ENCODE data around the gene SLC16A11. TPM values are rescaled to one million over a fixed set of nuclear protein-coding genes. Genes with fewer than 3 reads are reported as not detected.
A peak's percentile ranks its signal among the peaks of the same experiment; 100 is the strongest.

SLC16A11 gene
- total RNA-seq, 1 donor from 2014 or later: not detected

DNA sequence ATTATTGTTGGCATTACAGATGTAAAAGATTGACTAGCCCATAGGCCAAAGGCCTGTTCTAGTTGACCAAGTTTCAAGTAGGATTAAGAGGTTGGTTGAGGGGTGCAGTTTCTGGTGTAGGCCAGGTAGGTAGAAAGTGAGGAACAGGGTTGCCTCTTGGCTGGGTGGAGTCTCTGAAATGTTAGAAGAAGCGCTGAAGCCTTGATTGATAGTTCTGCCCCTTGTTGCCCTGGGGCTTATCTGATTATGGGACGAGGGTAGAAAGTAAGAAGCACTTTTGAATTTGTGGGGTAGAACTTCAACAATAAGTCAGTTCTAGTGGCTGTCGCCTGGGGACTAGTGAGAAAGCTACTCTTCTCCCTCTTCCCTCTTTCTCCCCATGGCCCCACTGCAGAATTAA, 14.8 kb downstream of the SLC16A11 start:
- FAIRE-seq: no peak
- no peak for DNase-seq (ENCODE audit: low spot score in 2 of 2)

DNA sequence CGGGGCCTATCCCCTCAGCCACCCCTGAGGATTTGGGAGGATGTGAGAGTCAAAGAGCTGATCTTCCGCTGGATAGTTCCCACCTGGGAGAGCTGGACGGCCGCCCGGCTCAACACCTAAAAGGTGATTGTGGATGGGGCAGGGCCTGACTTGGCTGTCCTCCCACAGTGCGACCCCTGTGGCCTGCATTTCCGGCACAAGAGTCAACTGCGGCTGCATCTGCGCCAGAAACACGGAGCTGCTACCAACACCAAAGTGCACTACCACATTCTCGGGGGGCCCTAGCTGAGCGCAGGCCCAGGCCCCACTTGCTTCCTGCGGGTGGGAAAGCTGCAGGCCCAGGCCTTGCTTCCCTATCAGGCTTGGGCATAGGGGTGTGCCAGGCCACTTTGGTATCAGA, 16.6 kb downstream of the SLC16A11 start:
- DNase-seq (ENCODE audit: low spot score in 2 of 2) (no peak), FAIRE-seq (no peak)

DNA sequence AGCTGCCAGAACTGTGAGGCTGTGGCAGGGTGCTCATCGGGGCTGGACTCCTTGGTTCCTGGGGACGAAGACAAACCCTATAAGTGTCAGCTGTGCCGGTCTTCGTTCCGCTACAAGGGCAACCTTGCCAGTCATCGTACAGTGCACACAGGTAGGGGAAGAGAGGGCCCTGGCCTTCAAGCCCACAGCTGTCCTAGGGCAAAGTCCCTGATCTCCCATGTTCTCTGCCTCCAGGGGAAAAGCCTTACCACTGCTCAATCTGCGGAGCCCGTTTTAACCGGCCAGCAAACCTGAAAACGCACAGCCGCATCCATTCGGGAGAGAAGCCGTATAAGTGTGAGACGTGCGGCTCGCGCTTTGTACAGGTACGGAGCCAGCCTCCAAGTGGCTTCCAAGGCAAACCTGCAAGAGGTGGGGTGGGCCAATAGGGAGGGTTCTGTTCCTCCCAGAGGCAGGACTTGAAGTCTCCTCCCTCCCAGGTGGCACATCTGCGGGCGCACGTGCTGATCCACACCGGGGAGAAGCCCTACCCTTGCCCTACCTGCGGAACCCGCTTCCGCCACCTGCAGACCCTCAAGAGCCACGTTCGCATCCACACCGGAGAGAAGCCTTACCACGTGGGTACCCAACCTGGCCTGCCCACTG, 17.3 kb downstream of the SLC16A11 start:
- DNase-seq (ENCODE audit: low spot score in 2 of 2) (no peak), FAIRE-seq (no peak)

DNA sequence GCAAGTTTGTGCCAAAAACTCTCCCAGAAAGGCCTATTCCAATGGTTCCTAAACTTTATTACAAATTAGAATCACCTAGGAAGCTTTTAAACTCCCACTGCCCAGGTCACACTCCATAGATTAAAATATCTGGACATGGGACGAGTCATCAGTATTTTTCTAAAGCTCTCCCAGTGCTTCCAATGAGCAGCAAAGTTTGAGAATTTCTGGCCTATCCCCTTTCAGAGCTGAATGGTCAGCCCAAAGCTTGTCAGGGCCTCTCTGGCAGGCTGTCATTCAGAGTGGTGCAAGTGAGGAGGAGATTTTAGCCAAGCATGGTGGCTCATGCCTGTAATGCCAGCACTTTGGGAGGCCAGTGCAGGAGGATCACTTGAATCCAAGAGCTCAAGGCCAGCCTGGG, 18.6 kb downstream of the SLC16A11 start:
- DNase-seq (ENCODE audit: low spot score in 2 of 2) (no peak), FAIRE-seq (no peak)

DNA sequence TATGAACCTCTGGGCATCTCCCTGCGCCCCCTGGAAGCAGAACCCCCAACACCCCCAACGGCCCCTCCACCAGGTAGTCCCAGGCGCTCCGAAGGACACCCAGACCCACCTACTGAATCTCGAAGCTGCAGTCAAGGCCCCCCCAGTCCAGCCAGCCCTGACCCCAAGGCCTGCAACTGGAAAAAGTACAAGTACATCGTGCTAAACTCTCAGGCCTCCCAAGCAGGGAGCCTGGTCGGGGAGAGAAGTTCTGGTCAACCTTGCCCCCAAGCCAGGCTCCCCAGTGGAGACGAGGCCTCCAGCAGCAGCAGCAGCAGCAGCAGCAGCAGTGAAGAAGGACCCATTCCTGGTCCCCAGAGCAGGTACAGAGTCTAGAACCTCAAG, 19.5 kb downstream of the SLC16A11 start:
- no peak for FAIRE-seq
- DNase-seq (ENCODE audit: low spot score in 2 of 2): no peak

DNA sequence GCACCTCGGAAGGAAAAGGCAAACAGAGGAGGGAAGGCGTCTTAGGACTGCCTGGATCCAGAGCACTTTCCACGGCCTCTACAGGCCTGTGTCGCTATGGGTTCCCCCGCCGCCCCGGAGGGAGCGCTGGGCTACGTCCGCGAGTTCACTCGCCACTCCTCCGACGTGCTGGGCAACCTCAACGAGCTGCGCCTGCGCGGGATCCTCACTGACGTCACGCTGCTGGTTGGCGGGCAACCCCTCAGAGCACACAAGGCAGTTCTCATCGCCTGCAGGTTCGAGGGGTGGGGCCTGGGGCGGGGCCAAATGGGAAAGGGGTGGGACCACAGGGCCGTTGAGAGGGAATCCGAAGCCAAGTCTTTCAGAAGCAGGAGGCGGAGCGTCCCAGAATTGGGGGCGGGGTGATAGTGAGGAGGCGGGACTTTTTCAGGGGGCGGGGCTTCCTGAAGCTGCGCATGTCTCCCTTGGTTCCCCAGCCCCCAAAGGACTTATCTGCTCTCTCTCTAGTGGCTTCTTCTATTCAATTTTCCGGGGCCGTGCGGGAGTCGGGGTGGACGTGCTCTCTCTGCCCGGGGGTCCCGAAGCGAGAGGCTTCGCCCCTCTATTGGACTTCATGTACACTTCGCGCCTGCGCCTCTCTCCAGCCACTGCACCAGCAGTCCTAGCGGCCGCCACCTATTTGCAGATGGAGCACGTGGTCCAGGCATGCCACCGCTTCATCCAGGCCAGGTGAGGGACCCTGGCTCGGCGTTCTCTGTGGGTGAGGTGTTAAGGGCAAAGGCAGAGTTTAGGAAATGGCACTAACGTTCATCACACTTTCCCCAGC, 20.1 kb downstream of the SLC16A11 start:
- DNase-seq (ENCODE audit: low spot score in 2 of 2): peak; percentile 64 to 94
- FAIRE-seq: no peak

DNA sequence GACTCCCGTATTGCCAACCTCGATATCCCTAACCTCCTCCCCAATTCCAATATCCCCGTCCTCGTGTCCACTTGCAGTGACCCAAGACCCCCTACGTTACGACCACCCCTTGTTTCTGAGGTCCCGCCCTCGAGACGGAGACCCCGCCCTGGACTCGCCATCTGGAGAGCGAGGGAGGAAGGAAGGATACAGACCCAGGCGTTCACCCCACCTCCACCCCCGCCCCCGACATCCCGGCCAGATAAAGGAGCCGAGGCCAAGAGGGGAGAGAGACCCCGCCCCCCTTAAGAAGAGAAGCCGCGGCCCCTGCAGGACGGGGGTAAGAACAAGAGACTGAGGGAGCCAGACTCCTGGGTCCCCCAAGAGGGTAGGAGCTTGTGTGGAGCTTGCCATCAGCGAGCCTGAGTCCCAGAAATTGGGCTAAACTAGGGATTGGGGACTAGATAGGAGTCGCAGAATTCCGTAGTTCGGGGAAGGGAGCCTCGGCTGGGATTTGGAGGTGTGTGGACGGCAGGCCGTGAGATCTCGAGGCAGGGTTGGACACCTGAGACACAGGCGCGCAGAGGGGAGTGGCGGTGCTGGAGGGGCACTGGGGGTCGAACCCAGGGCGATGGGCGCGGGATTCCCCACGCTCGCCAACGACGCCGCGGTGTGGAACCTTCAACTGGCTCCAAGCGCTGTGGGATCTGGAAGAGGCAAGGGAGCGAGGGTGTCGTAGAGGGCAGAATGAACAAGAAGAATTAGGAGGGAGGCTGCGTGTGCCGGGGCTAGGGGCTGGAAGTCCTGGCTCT, 20.9 kb downstream of the SLC16A11 start, which contains the start of gene BCL6B:
Gene BCL6B, plus strand, starts transcription at position 270 of the 791 bp plus-strand sequence. CDS start 622 bp downstream, outside the sequence.
- FAIRE-seq (no peak), DNase-seq (ENCODE audit: low spot score in 2 of 2) (no peak)

DNA sequence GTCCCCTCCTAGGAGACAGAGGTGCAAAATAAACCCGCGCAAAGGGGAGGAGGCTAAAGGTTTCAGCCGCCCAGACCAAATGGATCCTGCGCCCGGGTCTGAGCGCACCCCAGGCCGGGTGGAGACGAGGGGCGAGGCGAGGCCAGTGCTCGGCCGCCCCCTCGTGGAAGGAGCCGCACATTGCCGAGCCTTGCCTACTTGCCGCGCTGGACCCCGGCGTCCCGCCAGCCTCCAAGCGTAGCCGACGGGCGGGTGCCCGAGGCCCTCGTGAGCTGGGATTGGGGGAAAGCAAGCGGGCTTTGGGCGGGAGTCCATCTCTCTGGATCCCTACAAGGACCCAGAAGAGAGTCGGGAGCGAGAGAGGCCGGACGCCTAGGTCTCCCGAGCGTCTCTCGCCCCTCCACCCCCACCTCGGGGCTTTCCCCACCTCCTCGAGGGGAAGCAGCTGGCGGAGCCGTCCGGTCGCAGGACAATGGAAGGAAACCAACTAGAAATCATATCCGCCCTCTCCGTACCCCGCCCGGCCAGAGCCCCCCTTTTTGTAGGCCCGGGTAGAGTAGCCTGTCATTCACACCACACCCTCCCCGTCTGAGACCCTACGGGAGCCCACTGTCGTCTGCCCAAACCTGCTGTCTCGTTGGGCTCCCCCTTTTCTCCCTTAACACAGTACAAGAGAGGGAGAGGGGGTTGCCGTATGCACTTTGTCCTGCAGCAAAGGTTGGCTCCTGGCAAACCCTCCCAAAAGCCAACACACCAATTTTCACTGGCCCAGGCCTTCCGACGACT, 21.7 kb downstream of the SLC16A11 start:
- peak; percentile 80 to 91 for DNase-seq (ENCODE audit: low spot score in 2 of 2)
- FAIRE-seq: no peak

DNA sequence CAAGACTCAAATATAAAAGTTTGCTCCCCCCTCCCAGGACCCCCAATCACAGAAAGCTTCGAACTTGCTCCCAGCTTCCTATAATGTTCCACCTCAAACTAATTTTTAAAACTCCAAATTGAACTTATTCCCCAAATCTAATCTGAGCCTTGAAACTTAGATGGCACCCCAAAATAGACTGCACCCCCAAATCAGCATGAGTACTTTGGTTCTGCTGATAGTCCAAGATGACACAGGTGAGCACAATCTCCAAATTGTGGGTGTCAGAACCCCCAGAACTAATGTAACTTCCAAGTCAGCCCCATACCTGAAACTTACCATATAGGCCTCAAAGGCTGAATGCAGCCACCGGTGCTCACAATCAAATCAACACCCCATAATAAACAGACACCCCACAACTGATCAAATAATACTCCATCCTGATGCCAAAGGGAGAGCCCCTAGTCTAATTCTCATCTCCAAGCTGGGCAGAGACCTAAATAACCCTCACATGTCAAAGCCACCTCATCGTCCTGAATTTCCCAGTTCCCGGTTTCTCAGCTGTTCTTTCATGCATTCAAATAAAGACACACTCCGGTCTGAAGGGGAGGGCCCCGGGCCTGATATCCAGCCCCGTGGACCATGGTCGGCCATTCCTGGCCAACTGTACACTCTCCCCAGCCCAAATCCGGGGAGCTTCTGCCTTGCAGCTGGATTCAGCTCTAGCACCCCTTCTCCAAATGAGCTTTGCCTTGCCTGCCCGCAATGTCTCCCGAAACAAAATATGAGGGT, 22.8 kb downstream of the SLC16A11 start:
- FAIRE-seq: no peak

DNA sequence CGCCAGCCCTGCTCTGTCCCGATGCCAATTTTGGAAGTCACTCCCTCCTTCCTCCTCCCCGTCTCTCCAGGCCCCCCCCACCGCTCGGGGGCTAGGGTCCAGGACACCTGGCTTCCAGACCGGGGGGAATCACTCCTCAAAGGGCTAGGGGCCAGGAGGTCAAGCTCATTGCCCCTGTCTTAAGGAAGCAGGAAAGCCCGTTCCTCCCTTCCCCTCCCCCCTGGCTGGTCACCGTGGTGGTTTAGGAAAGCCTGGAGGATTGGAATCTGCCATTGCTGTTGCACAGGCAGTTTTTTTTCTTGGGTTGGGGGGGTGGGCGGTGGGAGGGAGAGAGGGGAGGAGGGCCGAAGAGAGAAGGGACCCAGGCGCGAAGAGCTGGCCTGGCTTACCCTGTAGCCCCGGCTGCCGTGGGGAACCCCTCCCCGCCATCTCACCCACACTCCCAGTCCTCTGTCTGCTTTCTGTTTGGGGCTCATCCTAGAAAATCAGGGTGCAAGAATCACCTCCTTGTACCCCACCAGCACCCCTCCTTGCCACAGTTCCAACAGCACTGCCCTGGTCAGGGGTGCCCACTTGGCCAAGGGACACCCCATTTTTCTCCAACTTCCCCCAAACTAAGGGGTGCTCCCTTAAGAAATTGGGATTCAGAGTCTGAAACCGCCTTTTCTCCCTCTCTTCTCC, 23.9 kb downstream of the SLC16A11 start:
- FAIRE-seq: no peak

More for the DNA sequence above, 22.8 kb downstream of the SLC16A11 start:
- no peak for DNase-seq (ENCODE audit: low spot score in 2 of 2)

DNA sequence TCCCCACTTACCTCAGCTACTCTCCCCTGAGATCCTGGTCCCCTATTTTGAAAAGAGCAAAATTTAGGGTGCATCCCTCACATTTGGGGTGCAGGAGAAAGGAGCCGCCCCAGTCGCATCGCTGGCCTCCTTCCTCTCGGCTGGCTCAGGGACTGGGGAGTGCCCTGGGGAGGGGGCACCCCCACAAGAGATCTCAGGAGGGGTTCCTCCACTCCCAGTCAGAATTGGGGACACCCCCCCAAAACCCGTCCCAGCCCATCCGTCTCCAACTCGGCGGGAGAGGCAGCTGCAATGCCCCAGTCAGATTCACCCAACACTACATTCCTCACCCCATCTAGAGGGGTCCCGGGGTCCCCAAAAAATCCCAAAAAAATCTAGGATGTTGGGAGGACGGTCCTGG, 24.5 kb downstream of the SLC16A11 start:
- DNase-seq (ENCODE audit: low spot score in 2 of 2): no peak
- no peak for FAIRE-seq

More for the DNA sequence above, 23.9 kb downstream of the SLC16A11 start:
- peak; percentile 60 for DNase-seq (ENCODE audit: low spot score in 2 of 2)

DNA sequence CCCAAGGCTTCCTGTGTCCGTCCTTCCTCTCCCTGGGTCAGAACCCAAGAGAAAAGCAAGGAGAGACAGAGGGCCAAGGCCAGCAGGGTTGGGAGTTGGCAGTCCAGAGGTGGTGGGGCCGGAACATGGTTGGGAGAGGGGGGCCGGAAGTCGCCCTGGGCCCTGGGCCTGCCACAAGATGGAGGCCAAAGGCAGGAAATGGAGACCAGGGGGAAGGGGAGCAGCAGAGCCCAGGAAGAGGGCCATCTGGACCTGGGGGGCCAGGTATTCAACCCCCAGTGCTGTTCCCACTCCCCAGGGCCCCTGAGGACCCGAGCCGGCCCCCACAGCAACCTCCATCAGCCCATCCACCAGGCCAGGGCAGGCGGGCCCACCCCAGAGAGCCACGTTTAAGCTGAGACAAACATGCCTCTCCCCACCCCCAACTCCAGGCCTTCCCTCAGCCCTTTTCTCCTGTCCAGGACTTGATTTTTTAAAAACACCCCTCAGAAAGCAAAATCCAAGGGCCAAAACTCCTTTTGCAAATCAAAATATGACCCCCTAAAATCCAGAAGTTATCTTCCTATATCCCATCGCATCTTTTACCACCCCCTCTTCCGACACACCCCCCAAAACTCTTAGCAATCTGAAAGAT, 25.4 kb downstream of the SLC16A11 start:
- no peak for DNase-seq (ENCODE audit: low spot score in 2 of 2)

DNA sequence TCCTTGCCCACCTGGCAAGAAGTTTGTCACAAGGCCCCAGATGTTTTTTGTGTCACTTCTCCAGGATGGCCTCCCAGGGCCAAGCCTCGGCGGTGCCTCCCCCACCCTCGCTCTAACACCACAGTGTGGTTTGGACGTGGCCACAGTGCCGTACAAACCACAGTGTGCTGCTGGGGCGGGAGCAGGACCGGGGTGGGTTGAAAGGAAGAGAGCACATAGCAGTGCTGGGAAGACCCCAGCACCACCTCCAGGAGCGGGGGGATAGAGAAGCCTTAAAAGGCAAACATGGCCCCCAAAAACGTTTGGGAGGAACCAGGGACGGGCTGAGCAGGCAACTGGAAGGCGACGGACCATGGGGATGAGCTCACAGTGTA, 26.1 kb downstream of the SLC16A11 start:
- DNase-seq (ENCODE audit: low spot score in 2 of 2) (no peak), FAIRE-seq (no peak)

More for the DNA sequence above, 25.4 kb downstream of the SLC16A11 start:
- no peak for FAIRE-seq

DNA sequence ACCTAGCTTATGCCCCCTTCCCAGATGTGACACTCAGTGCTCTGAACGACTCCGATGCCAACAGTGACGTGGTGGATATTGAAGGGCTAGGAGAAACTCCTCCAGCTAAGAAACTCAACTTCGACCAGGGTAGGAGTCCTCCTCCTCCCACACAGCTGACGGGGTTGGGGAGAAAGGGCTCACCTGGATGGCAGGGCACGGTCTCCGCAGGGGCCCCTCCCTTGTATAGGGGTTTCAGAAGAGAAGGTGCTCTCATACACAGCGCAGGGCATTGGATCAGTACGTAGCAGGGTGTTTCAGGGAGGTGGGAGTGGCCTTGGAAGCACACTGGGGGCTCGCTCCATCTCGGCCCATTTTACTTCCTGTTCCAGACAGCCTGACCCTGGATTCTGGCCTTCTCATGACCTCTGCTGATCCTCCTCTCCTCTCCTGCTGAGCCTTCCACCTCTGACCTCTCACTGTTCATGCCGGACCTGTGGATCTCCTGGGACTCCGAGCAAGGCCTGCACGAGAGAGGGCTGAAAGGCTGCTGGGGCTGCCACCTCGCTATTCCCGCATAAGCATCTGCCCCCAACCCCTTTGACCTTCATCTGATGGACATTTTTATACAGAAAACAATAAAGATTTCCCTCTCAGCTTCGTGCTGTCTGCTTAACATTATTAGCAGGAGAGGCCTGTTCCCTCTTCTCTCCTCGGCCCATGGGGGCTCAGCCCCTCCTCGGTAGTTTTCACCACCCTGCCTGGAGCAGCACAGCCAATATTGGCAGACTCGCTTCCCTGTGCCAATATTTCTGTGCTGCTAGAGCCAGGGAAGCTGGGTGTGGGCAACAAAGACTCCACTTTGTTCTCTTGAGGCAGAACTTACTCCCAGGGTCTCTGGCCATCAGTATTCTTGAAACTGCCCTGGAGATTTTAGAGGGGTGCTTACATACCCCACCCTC, 26.7 kb downstream of the SLC16A11 start:
- FAIRE-seq (no peak), DNase-seq (ENCODE audit: low spot score in 2 of 2) (no peak)

DNA sequence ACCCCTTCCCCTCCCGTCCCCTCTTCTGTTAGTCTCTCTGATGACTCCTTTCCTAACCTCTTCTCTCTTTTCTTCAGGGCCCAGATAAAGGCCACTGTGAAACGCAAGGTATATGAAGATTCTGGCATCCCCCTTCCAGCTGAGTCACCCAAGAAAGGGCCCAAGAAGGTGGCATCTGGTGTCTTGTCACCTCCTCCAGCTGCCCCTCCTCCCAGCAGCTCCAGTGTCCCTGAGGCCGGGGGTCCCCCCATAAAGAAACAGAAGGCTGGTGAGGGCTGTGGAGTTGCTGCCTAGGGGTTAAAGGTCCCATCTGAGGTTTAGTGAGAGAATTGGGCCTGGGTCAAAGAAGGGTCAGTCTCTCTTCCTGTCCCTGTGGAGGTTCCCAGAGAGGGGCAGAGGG, 27.5 kb downstream of the SLC16A11 start:
- DNase-seq (ENCODE audit: low spot score in 2 of 2): no peak

DNA sequence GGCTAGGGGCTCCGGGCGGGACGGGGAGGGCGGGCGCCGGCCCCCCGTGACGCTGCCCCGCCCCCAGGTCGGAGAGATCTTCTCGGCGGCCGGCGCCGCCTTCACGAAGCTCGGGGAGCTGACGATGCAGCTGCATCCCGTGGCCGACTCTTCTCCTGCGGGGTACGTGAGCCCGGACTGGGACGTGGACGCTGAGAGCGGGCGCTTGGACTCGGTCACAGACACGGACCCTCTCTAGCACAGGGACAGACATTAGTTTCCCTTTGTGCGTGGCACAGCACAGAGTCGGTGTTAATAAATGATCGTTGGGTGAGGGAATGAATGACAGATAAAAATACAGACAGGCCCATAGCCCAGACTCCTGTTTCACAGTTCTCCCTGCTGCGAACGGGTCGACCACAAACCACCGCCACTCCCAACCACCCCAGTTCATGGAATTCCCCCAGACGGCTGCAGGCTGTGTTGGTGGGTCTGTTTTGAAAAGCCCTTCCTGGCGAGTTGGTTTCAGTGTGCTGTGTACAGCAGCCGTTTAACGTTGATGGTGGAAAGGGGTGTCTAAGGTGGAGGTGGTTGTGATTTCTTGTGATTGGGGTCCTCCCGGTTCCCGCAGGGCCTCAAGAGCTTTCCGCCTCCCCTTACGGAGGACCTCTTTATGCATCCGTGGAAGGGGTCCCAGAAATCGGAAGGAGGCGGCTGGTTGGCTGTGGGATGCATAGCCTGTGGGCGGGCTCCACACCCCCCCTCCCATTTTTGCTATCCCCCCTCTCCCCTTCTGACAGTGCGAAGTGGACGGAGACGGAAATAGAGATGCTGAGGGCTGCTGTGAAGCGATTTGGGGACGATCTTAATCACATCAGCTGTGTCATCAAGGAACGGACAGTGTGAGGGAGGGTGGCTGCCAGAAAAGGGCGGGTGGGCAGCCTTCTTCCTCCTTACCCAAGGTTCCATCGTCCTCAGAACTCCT, 28.6 kb downstream of the SLC16A11 start:
- DNase-seq (ENCODE audit: low spot score in 2 of 2): no peak

More for the DNA sequence above, 27.5 kb downstream of the SLC16A11 start:
- FAIRE-seq: no peak

More for the DNA sequence above, 28.6 kb downstream of the SLC16A11 start:
- FAIRE-seq: no peak
